Activated naive CD4-positive, alpha-beta T cell treated with anti-CD3 and anti-CD28 coated beads, Interleukin-2, amount 50 U/mL, for 16 hours (primary cell): Measurements from ENCODE around the gene CHST8.

Source experiments
- DNase-seq: peaks from one replicate; pipeline ENCODE4 v3.0.0-alpha.2; 2020

CHST8 gene

DNA sequence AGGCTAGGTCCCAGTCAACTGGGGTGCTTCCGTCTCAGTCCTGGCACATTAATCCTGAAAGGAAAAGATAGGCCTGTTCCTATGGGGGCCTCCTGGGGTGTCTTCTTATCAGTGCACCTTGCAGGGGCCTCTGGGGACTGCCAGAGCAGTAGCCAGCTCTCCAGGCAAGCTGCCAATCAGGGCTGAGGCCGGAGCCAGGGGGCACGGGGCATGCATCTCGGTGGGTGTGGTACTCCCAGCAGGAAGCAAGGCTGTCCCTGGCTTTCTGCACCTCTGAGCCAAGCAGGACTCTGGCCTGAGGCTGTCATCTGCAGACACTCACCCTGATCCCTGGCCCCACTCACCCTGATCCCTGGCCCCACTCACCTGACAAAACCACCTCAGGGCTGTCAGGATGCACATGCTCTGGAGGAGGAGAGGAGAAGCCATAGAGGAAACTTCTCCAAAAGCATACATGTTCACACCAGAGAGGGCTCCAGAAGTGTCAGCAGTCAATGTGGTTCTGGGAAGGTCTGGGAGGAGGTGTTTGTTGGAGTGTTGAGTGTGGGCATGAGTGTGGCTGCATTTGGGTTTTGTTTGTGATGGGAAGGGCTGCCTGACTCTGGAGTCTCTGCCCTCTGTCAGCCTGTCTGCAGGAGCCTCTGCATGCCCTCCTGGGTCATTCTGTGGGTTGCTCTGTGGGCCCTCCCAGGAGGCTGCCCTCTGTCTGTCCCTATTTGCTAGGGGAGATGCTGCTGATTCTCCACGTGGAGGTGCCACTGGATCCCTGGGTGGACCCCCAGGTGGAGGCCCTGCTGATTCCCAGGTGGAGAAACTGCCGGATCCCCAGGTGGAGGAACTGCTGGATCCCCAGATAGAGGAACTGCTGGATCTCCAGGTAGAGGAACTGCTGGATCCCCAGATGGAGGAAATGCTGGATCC is 152.2 kb downstream of the CHST8 start:
- DNase-seq, result no peak

DNA sequence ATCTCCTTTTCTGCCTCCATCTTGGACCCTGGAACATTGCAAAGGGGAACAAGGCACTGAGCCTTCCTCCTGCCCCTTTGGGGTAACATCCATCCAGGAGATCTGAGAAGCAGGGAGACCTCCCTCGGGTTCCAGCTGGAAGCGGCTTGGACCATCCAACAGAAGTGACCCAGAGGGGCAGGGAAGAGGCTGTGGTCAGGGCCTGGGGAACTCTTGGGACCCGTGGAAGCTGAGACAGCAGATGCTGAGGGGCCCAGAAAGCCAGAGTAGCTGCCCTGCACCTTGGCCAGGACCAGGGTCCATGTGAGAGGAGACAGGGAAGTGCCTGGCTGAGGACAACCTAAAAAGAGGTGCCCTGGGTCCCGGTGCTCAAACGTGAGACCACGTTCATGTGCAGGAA is 153.0 kb downstream of the CHST8 start:
- no peak for DNase-seq

DNA sequence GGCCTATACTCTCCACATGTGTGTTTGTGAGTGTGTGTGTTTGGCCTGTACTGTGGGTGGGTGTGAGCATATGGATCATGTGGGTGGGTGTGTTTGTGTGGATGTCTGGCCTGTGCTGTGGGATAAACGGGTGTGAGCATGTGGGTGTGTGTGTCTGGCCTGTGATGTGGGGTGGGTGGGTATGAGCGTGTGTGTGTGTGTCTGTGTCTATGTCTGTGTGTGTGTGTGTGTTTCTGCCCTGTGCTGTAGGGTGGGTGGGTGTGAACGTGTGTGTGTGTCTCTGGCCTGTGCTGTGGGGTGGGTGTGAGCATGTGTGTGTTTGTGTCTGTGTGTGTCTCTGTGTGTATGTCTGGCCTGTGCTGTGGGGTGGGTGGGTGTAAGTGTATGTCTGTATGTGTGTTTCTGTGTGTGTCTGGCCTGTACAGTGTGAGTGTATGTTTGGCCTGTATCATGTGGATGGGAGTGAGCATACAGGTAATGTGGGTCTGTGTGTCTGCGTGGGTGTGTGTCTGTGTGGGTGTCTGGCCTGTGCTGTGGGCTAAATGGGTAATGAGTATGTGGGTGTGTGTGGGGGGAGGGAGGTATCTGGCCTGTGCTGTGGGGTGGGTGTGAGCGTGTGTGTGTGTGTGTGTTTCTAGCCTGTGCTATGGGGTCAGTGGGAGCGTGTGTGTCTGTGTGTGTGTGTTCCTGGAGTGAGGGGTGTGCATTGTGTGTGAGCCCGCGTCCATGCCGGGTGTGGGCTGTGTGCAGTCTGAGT is 154.2 kb downstream of the CHST8 start:
- DNase-seq, result no peak

DNA sequence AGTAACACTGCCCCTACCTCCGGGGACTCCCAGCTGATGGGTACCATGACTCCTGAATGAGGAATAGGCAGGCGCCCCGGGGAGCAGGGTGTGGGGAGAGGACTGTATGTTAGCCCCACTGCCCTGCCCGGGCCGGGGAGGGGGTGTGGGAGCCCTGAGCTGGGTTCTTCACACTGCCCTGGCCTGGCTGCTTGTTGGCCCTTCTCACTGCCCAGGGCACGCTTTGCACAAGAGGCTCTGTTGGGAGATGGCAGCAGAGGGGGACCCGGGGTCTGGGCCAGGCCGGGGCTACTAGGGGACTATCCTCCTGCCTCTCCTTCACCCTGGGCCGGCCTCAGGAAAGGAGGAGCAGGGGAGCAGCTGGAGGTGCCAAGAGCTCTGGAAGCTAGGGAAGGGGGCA is 155.6 kb downstream of the CHST8 start:
- DNase-seq, result no peak

DNA sequence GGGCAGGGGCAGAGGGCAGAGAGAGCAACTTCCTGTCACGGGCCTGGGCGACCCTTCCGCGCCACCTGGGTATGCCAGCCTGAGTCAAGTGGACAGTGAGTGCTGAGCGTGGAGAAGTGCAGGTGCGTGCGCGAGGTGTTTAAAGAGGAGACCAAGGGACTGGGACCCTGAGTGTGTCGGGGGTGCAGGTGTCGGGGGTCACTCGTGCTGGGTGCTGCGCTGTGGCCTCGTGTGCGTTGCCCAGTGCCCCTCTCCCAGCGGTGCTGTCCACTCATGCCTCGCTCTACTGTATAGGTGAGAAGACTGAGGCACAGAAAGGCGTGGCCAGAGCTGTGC is 156.0 kb downstream of the CHST8 start:
- DNase-seq, result no peak

DNA sequence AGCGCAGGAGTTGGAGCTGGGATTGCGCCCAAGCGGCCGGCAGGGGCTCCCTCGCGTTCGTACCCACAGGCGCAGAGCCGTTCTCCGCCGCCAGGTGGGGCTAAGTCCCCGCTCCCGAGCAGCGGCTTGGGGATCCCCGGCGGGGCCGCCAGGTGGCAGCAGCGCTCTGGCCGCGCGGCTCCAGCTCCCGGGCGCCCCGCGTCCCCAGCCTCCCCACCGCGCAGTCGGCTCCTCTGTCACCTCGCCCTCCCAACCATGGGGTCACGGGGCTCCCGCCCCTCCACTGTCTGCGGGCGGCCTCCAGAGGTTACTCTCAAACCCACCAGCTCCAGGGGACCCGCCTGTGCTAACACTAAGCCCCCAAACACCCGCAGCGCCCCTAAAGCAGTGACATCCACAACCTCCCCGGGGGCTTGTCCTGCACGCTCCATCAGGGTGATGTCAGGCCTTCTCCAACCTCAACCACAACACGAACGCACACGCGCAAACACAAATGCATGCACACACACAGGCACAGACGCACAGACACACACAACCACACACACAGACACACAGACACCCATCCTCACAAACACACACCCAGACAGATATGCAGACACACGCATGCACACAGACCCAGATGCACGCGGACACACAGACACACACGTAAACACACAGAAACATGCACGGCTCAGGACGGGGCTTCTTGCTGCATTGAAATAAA is 156.5 kb downstream of the CHST8 start:
- DNase-seq, result peak; percentile 85

DNA sequence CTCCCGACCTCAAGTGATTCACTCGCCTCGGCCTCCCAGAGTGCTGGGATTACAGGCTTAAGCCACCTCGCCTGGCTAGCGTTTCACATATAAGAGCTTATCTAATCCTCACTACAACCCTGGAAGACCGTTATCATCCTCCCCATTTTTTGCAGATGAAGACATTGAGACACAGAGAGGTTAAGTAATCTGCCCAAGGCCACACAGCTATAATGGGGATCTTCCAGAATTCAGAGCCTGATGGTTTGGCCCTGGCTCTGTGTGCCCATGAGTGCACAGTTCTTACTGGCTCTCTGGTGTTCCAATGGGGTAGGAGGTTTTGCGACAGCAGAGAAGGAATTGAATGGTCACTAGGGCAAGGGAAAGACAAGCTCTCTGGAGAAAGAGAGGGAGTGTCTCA is 158.1 kb downstream of the CHST8 start:
- DNase-seq, result no peak

DNA sequence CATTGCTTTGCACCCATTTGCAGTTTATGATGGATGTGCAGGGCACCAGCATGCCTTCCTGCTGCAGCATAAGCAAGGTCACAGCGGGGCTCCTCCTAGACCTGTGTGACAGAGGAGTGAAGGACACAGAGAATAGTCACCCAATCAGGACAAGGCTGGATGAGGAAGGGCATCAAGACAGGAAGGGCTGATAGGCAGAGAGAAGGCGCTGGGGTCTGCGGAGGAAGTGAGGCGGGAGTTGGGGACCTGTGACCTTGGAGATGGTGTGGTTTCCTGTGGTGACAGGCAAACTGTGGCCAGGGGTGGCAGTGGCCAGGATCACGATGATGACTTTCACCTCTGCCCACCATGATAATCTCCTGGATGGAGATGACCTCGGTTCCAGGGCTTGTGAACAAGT is 158.5 kb downstream of the CHST8 start:
- no peak for DNase-seq

DNA sequence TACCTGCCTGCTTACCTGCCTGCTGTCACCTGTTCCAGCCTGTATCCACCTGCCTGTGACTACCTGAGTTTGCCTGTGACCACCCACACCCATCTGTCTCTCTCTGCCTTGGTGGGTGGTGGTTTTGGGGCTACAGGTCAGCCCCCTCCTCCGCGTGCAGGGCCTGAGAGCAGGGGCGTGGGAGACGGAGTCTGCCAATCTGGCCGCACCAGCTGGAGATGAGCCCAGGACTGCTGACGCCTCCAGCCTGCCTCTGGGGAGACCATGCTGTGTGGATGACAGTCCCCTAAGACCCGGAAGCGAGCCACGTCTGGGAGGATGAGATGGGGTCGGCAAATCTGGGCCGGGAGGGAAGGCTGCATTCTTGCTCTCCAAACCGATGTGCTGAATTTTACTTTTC is 159.0 kb downstream of the CHST8 start:
- no peak for DNase-seq

DNA sequence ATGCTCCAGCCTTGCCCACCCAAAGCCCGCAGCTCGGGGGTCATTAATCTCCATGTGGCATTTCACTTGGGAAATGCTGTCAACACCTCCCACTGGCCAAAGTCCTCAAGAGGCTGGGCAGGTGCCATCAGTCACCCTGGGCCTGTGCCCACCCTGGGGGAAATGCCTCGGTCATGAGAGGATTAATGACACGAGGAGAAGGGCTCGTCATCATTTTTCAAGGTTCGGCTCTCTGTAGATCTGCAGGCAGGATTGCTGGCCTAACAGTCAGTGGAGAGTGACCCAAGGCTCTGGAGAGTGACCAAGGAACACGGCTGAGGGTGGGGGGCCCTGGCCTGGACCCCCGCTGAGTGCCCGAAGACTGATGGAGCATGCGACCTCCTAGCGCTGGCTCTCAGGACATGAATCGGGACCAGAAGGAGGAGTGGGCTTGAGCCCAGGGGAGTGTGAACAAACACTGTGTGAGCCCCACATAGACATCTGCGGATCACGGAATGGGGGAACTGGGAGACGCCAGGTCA is 159.7 kb downstream of the CHST8 start:
- DNase-seq, result no peak

DNA sequence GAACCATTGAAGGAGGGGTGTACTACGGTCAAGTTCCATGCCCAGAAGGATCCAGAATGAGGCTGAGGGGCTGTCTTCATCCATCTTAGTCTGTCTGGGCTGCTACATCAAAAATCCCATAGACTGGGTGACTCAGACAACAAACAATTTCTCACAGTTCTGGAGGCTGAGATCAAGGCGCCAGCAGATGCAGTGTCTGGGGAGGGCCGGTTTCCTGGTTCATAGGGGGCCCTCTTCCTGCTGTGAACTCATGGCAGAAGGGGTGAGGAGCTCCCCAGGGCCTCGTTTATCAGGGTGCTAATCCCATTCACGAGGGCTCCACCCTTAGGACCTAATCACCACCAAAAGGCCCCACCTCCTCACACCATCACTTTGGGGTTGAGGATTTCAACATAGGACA is 160.2 kb downstream of the CHST8 start:
- DNase-seq, result no peak

DNA sequence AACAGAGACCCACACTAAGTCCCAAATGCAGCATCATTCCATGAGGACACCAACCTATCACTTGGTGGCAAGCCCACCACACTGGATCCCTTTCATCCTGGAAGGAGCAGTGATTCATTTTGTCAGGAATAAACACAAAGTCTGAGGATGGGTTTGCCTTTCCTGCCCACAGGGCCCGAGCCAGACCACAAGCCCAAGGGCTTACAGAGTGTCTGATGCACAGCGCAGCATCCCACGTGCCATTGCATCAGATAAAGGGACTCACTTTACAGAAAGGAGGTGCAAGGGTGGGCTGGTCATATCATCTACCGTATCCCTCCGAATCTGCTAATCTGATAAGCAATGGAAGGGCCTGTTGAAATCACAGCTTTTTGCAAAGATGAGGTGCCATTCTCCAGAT is 162.7 kb downstream of the CHST8 start:
- DNase-seq, result no peak

DNA sequence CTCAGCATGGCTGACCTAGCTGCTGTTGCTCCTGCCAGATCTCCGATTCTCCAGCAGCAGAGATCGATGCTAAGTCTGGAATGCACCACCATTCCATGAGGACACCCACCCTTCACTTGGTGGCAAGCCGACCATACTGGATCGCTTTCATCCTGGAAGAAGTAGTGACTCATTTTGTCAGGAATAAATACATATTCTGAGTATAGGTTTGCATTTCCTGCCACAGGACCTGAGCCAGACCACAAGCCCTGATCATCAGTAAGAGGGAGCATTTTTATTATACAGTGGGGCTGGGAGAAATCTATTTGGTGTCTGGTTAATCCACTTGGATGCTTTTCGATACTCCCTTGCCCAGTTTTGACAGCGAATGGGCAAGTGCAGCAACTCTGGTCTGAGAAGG is 164.0 kb downstream of the CHST8 start:
- DNase-seq, result no peak

DNA sequence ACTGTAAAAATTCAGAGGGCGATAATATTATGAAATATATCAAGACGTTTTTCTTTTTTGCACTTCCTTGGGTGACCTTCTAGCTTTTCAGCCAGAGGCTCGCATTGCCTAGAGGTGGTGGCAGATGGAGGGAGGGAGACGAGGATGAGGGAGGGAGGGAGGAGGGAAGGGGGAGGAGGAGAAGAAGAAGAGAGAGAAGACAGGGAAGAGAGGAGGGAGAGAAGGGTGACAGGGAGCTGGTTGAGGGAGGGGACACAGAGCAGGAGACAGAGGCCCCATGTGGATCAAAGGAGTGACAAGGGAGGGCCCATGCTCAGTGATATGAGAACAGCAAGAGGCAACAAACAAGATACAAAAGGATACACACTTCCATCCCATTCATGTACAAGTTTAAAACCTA is 166.9 kb downstream of the CHST8 start:
- no peak for DNase-seq

DNA sequence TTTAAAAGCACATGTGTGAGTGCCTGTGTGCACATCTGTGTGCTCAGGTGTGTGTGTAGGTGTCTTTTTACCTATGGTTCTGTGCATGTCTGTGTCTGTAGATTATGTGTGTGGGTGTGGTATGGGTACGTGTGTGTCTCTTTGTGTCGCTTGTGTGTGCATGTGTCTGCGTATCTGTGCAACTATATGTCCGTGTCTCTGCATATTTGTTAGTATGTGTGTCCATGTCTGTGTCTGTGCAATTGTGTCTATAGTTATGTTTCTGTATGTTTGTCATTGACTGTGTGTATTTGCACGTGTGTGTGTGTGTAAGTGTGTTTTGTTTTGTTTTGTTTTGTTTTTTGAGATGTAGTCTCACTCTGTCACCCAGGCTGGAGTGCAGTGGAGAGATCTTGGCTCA is 167.6 kb downstream of the CHST8 start:
- DNase-seq, result no peak

DNA sequence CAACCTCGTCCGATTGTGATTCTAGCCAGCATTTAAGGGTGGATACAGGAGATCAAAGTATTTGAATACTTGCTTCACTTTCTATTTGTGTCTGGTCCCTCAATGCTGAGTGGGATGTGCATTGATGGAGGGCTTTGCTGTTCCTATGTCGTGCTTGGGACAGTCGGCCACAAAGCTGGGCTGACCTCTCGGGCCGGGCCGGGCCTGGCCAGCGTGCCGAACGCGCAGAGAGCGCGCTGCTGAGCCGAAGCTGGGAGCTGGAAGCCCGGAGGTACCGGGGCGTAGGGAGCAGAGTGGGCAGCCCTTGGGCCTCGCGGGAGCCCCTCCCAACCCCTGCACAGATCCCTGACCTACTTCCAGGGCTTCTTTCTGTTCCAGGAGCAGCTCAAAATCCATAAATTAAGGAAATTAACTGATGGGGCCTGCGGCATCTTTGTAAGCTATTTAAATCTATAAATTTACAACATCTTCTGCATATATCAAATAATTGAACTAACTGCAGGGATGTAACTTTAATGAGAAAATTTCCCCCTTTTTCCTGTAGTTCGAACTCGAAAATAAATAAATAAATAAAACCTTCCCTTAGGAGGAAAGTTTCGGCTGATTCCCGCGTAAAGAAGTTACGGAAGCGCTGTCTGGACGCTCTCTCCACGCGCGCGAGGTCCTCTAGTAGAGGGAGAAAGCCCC is 173.1 kb downstream of the CHST8 start:
- DNase-seq, result no peak

DNA sequence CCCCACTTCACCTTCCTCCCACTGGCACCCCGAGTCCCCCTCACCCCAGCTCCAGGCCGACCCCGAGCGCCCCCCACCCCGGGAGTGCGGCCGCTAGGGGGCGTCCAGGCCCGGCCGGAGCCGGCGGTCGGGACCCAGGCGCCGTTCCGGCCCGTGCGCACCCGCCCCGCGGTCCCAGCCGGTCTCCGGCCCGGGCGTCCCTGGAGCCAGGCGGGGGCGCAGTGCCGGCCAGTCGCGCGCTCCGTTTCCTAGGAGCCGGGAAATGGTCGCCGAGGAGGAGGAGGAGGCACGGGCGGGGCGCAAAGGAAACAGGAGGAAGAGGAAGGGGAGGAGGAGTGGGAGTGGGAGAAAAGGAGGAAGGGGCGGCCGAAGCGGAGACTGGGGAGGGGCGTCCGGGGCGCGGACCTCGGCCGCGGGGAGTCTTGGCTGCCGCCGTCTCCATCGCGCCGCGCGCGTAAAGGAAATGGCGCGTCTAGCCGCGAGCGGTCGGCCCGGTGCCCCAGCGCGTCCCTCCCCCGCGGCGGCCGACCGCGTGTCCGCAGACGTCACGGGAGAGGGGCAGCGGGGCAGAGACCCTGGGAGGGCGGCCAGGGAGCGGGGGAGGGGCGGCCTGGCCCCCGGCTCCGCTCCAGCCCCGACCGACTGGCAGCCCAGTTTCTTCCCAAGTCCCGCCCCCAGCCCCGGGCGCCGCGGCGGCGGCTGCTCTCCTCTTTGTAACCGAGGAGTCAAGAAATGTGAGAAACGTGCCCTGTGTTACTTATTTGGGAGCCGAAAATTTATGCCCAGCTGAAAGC is 173.8 kb downstream of the CHST8 start:
- DNase-seq, result peak; percentile 60

DNA sequence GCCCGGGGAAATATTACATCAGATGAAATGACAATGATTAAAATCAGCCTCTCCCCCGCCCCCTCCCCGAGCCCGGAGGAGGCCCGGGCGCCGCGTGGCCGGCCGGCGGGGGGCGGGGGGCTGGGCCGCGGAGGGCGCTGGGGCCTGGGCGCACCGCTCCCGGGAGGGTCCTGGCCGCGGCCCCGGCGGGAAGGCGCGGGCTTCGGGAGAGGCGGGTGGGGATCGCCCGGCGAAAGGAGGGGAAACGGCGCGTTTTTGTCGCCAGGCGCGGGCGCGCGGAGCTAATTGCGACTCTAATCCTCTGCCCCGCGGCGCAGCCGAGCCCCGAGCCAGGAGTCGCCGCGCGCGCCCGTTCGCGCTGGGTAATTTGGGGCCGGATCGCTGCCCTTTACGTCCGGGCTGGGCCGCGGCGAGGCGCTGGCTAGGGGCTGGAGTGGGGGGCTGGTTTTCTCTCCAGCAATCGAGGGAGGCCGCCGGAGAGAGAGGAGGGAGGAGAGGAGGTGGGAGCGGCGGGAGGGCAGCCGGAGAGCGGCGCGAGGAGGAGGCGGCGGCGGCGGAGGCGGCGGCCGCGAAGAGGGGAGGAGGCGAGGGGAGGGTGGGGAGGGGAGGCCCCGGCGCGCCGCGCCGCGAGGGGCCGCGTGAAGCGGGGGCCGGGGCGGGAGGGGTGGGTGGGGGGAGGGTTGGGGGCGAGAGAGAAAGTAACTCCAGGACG is 174.6 kb downstream of the CHST8 start, which contains the start of gene KCTD15:
KCTD15 (plus strand) TSS at position 707 of the 712 bp plus-strand sequence. CDS start 3,585 bp downstream, outside the sequence.
- peak; percentile 46 for DNase-seq

DNA sequence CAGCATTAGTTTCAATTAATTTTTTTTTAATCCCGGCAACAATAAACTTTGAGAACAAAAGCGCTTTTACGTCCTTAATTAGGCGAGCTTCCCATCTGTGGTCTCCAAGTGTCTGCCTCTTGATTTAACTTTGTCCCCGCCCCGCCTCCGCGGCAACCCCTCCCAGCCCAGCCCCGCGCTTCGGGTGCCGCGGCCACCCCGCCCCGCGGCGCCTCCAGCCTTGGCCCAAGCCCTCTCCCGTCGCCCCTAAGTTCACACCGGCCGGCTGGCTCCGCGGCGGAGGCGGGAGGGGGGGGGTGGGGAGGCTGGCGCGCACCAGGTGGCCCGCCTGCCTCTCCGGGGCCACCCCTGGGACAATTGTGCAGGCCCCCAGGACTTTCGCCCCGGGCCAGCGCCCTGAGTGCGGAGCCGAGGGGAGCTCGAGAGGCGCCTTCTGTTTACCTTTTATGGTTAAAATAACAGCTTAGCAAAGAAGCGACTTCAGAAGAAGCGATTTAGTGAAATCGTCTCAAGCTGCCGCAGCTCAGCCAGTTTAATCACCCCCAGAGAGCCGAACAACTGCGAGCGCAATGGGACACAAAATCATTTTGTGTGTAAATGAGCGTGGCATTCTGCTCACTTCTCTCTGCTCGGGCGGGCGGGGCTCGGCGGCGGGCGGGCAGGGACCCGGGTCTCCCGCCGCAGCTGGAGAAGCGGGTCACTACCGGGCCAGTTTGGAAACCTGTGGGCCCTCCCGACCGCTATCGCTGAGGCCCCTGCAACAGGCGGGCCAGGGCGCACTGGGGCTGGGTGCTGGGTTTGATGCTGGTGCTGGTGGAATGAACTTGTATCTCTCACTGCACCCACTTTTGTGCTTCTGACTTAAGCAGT is 176.3 kb downstream of the CHST8 start:
- DNase-seq, result no peak

DNA sequence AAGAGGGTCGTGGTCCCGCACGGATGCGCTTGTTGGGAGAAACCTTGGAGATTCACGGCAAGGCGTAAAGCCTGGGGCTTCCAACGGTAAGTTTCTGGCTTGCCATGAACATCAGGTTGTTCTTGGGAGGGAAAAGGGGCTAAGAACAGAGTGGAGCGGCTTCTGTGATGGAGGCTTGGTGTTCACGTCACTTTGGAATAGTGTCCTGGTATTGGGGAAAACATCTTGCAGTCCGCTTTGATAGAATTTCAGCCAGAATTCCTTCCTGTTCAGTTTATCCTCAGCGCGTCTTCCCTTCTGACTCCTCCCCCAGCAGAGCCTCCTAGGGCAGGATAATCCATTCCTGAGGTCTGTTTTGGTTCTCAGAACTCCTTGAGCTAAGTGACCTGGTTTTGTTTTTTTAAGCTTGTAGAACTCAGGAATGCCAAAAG is 176.9 kb downstream of the CHST8 start:
- no peak for DNase-seq
